ENCODE measurements around the gene HOXC5.

GRCh38 chr12:54005531-54005852, 27.4 kb upstream of the HOXC5 start:
- TF ChIP-seq CTCF (conservative IDR thresholded peaks at IDR 0.05), result no peak
- TF ChIP-seq EZH2 (IDR thresholded peaks at IDR 0.05; ENCODE audit: low read depth), result no peak
